Hepatocyte (in vitro differentiated cells): ENCODE results near the gene EME1.

Experiments
- CTCF ChIP-seq: fragments of 200-600 bp; sonication (generic); IDR thresholded peaks from 2 replicates; pipeline ENCODE4 v1.5.1; 2016; ENCODE audit warnings: antibody characterized with exemption, mild to moderate bottlenecking; ENCODE audit not compliant: poor library complexity
- EZH2 ChIP-seq: fragments of 200-600 bp; sonication (generic); IDR thresholded peaks from 2 replicates; pipeline ENCODE4 v1.6.1; 2016; ENCODE audit warnings: antibody characterized with exemption, mild to moderate bottlenecking, borderline replicate concordance

DNA sequence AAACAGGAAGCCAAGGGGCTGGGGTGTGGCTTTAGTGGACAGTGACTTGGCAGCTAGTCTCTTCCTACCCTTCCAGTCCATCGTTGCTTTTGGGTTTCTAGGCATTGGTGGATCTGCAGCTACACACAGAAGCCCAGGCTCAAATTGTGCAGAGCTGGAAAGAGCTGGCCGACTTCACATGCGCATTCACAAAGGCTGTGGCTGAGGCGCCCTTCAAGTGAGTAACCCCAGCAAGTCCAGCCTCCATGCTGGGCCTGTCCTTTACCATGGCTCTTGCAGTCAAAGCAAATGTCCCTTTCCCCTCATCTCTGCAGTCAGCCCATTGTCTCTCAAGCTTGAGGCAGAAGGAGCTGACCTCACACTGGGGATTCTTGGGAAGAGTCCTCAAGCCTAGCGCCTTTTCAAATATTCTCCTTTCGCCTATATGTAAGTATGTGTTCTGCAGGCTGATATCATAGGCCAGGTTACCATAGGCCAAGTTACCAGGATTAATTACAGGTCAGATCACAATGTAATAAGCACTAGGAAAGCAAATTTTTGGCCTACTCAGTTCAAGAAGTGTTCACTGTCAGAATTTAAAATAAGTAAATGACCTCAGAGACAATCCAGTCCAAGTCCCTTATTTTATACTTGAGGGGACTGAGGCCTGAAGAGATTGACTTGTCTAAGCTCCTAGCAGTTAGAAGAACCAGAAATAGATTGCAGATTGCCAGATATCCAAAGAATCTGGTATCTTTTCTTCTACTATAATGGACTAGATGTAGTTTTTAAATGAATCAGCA is 6.5 kb downstream of the EME1 start:
- no peak for TF ChIP-seq EZH2
- no peak for TF ChIP-seq CTCF
